Measurements from ENCODE around the gene ABHD6.

The ABHD6 gene

GRCh38 chr3:58324391-58325390 lies 87.1 kb downstream of the ABHD6 start:
- no peak overlapping the region for H3K9ac ChIP-seq (ENCODE audit: low read depth, low read length)
- H3K4me1 ChIP-seq (ENCODE audit: control insufficient read depth, insufficient read depth, low read length), result peaks cover 18% of the 10 kb centered on the region
- H3K27ac ChIP-seq (ENCODE audit: low read depth, low read length), result no peak overlapping the region
- no peaks in the 10 kb centered on the region for H3K9me3 ChIP-seq (ENCODE audit: control insufficient read depth, insufficient read depth, low read length)
- H3K4me3 ChIP-seq (ENCODE audit: low read depth, low read length), result no peak overlapping the region
- H3K27me3 ChIP-seq (ENCODE audit: control insufficient read depth, insufficient read depth, low read length), result no peaks in the 10 kb centered on the region
- peaks cover 3% of the 10 kb centered on the region; the same call in 1 of the 2 replicates for H3K36me3 ChIP-seq (ENCODE audit: control insufficient read depth, insufficient read depth, low read length)

- Histone ChIP-seq H3K4me3 (ENCODE audit: low read depth, low read length) (no peak overlapping the region), H3K9ac (ENCODE audit: low read depth, low read length) (no peak overlapping the region), H3K27ac (ENCODE audit: low read depth, low read length) (no peak overlapping the region)
Measured at GRCh38 chr3:58325525-58325992, 88.0 kb downstream of the ABHD6 start.

DNA sequence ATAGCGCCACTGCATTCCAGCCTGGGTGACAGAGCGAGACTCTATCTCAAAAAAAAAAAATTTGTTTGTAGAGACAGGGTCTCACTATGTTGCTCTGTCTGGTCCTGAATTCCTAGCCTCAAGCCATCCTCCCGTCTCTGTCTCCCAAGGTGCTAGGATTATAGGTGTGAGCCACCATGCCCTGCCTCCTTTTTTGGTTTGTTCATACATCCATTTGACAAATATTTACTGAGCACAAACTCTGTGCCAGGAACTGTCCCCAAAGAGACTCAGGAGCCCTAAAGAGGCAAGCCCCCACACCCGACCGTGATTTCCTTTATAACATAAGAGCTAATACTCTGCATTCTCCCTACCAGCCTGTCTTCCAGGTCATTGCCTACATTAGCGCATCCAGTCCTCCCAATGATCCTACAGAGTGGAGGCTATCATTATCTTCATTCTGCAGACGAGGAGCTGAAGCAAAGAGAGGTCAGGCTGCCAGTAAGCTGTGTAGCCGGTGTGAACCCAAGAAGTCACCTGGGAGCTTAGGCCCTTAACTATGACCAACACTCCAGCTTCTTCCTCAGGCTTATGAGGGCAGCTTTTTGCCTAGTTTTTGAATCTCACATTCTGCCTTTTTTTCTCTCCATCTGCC lies 88.8 kb downstream of the ABHD6 start:
- Histone ChIP-seq H3K9me3 (ENCODE audit: control insufficient read depth, insufficient read depth, low read length) (no peaks in the 10 kb centered on the region), H3K36me3 (ENCODE audit: control insufficient read depth, insufficient read depth, low read length) (no peaks in the 10 kb centered on the region), H3K4me3 (ENCODE audit: low read depth, low read length) (no peak overlapping the region), H3K4me1 (ENCODE audit: control insufficient read depth, insufficient read depth, low read length) (peaks cover 14% of the 10 kb centered on the region), H3K27ac (ENCODE audit: low read depth, low read length) (no peak overlapping the region), H3K27me3 (ENCODE audit: control insufficient read depth, insufficient read depth, low read length) (no peaks in the 10 kb centered on the region; the same call in 1 of the 2 replicates), H3K9ac (ENCODE audit: low read depth, low read length) (no peak overlapping the region)

More at GRCh38 chr3:58325525-58325992, 88.0 kb downstream of the ABHD6 start:
- Histone ChIP-seq H3K27me3 (ENCODE audit: control insufficient read depth, insufficient read depth, low read length) (no peaks in the 10 kb centered on the region), H3K4me1 (ENCODE audit: control insufficient read depth, insufficient read depth, low read length) (peaks cover 18% of the 10 kb centered on the region), H3K36me3 (ENCODE audit: control insufficient read depth, insufficient read depth, low read length) (no peaks in the 10 kb centered on the region), H3K9me3 (ENCODE audit: control insufficient read depth, insufficient read depth, low read length) (no peaks in the 10 kb centered on the region)

- Histone ChIP-seq H3K4me3 (ENCODE audit: low read depth, low read length) (no peak overlapping the region), H3K9ac (ENCODE audit: low read depth, low read length) (no peak overlapping the region), H3K36me3 (ENCODE audit: control insufficient read depth, insufficient read depth, low read length) (no peaks in the 10 kb centered on the region), H3K4me1 (ENCODE audit: control insufficient read depth, insufficient read depth, low read length) (peaks cover 13% of the 10 kb centered on the region; the same call in 1 of the 2 replicates), H3K9me3 (ENCODE audit: control insufficient read depth, insufficient read depth, low read length) (no peaks in the 10 kb centered on the region), H3K27ac (ENCODE audit: low read depth, low read length) (no peak overlapping the region), H3K27me3 (ENCODE audit: control insufficient read depth, insufficient read depth, low read length) (peaks cover 18% of the 10 kb centered on the region)
Measured at GRCh38 chr3:58329150-58329921, 91.7 kb downstream of the ABHD6 start.

DNA sequence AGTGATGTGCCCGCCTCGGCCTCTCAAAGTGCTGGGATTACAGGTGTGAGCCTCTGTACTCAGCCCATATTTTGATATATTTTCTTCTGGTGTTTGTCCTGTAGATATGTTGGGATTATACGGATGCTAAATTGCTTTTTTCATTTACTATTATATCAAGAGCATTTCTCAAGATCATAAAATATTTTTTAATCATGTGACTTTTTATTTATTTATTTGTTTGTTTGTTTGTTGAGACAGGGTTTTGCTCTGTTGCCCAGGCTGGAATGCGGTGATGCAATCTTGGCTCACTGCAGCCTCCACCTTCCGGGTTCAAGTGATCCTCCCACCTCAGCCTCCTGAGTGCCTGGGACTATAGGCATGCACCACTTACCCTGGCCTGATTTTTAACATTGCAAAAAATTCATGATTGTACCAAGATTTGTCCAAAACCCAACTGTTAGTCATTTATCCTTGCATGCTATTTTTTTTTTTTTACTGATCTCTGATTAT lies 92.4 kb downstream of the ABHD6 start:
- H3K36me3 ChIP-seq (ENCODE audit: control insufficient read depth, insufficient read depth, low read length), result no peaks in the 10 kb centered on the region
- peaks cover 21% of the 10 kb centered on the region for H3K27me3 ChIP-seq (ENCODE audit: control insufficient read depth, insufficient read depth, low read length)
- no peaks in the 10 kb centered on the region for H3K9me3 ChIP-seq (ENCODE audit: control insufficient read depth, insufficient read depth, low read length)
- H3K9ac ChIP-seq (ENCODE audit: low read depth, low read length), result no peak overlapping the region
- no peak overlapping the region for H3K4me3 ChIP-seq (ENCODE audit: low read depth, low read length)
- peaks cover 15% of the 10 kb centered on the region; the same call in 1 of the 2 replicates for H3K4me1 ChIP-seq (ENCODE audit: control insufficient read depth, insufficient read depth, low read length)
- H3K27ac ChIP-seq (ENCODE audit: low read depth, low read length), result no peak overlapping the region

DNA sequence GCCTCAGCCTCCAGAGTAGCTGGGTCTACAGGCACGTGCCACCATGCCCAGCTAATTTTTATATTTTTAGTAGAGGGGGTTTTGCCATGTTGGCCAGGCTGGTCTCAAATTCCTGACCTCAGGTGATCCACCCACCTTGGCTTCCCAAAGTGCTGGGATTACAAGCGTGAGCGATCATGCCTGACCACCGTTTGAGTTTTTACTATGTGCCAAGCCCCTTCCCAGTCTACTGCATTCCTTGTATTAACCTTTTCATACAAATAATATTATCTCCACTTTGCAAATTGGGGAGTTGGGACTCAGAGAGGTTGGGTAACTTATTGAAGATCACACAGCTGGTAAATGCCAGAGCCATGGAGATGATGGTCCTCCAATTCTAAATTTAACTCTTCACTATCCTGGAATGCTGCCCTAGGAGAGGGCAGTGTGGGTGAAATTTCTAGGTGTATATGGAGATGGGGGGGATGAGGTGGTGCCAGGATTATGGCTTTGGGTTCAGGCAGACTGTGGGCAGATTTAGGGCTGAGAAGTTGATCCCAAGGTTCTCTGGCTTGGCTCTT lies 94.1 kb downstream of the ABHD6 start:
- Histone ChIP-seq H3K36me3 (ENCODE audit: control insufficient read depth, insufficient read depth, low read length) (no peaks in the 10 kb centered on the region), H3K9ac (ENCODE audit: low read depth, low read length) (no peak overlapping the region), H3K27ac (ENCODE audit: low read depth, low read length) (no peak overlapping the region), H3K4me1 (ENCODE audit: control insufficient read depth, insufficient read depth, low read length) (peaks cover 19% of the 10 kb centered on the region; the same call in 1 of the 2 replicates), H3K9me3 (ENCODE audit: control insufficient read depth, insufficient read depth, low read length) (no peaks in the 10 kb centered on the region), H3K4me3 (ENCODE audit: low read depth, low read length) (no peak overlapping the region), H3K27me3 (ENCODE audit: control insufficient read depth, insufficient read depth, low read length) (peaks cover 21% of the 10 kb centered on the region)

DNA sequence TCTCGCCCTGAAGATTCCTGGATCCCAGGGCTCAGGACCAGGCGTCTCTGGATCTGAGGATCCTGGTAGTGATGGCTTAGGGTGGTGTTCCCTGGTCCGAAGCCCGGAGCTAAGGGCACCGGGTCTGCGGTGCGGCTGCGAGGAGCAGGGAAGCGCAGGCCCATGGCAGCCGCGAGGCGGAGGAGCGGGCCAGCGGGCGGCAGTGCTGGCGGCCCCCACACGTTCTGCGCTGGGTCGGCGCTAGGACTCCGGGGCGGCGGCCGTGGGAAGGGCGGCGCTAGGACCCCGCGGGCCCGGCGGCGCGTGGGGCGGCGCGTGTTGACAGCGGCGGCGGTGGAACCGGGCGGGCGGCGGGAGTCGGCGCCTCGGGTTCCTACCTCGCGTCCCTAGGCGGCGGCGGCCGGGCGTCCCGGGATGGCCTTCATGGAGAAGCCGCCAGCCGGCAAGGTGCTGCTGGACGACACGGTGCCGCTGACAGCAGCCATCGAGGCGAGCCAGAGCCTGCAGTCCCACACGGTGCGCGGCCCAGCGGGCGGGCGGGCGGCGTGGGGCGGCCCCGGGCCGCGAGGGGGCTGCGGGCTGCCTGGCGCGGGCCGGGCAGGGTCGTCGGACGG lies 95.1 kb downstream of the ABHD6 start, which contains the start of gene PXK:
Gene PXK, plus strand, starts transcription at position 318 of the 614 bp plus-strand sequence. Its CDS starts 97 bp downstream, at position 415.
- H3K4me1 ChIP-seq (ENCODE audit: control insufficient read depth, insufficient read depth, low read length), result peaks cover 19% of the 10 kb centered on the region; the same call in 1 of the 2 replicates
- no peak within 1 kb of the TSS for H3K27ac ChIP-seq (ENCODE audit: low read depth, low read length)
- H3K36me3 ChIP-seq (ENCODE audit: control insufficient read depth, insufficient read depth, low read length), result no peaks in the 10 kb centered on the region
- H3K4me3 ChIP-seq (ENCODE audit: low read depth, low read length), result peak within 1 kb of the TSS; percentile 72
- H3K9ac ChIP-seq (ENCODE audit: low read depth, low read length), result no peak within 1 kb of the TSS; the same call in 1 of the 2 replicates
- H3K27me3 ChIP-seq (ENCODE audit: control insufficient read depth, insufficient read depth, low read length), result peaks cover 21% of the 10 kb centered on the region
- H3K9me3 ChIP-seq (ENCODE audit: control insufficient read depth, insufficient read depth, low read length), result no peaks in the 10 kb centered on the region

- Histone ChIP-seq H3K9me3 (ENCODE audit: control insufficient read depth, insufficient read depth, low read length) (no peaks in the 10 kb centered on the region), H3K9ac (ENCODE audit: low read depth, low read length) (no peak overlapping the region), H3K4me1 (ENCODE audit: control insufficient read depth, insufficient read depth, low read length) (peaks cover 19% of the 10 kb centered on the region; the same call in 1 of the 2 replicates), H3K36me3 (ENCODE audit: control insufficient read depth, insufficient read depth, low read length) (no peaks in the 10 kb centered on the region), H3K27me3 (ENCODE audit: control insufficient read depth, insufficient read depth, low read length) (peaks cover 21% of the 10 kb centered on the region), H3K4me3 (ENCODE audit: low read depth, low read length) (peak overlapping the region; percentile 72), H3K27ac (ENCODE audit: low read depth, low read length) (no peak overlapping the region)
Measured at GRCh38 chr3:58333206-58334012, 95.8 kb downstream of the ABHD6 start.

DNA sequence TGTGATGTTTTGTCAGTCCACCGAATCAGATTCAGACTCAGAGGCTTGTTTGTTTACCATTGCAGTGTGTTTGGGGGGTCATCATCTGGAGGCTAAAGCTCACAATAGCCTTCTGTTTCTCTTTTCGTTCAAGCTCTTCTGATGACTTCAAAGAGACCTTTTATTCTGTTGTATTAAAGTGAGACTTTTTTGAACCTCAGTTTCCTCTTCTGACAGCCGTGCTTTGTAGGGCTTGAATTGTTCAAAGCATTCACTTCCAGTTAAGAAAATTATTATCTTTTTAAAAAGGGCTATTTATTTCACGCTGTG lies 96.4 kb downstream of the ABHD6 start:
- Histone ChIP-seq H3K27me3 (ENCODE audit: control insufficient read depth, insufficient read depth, low read length) (peaks cover 21% of the 10 kb centered on the region), H3K9ac (ENCODE audit: low read depth, low read length) (no peak overlapping the region), H3K9me3 (ENCODE audit: control insufficient read depth, insufficient read depth, low read length) (no peaks in the 10 kb centered on the region), H3K4me3 (ENCODE audit: low read depth, low read length) (peak overlapping the region; percentile 72), H3K4me1 (ENCODE audit: control insufficient read depth, insufficient read depth, low read length) (peaks cover 19% of the 10 kb centered on the region; the same call in 1 of the 2 replicates), H3K36me3 (ENCODE audit: control insufficient read depth, insufficient read depth, low read length) (no peaks in the 10 kb centered on the region), H3K27ac (ENCODE audit: low read depth, low read length) (no peak overlapping the region)

All from HUES48 (cell line).